ENCODE results near the gene SCAF4.
"Not testable (repeated sequence)": the region's sequence is repeated elsewhere in the genome, so short reads cannot be mapped to it uniquely, and the experiment has no call there.

DNA sequence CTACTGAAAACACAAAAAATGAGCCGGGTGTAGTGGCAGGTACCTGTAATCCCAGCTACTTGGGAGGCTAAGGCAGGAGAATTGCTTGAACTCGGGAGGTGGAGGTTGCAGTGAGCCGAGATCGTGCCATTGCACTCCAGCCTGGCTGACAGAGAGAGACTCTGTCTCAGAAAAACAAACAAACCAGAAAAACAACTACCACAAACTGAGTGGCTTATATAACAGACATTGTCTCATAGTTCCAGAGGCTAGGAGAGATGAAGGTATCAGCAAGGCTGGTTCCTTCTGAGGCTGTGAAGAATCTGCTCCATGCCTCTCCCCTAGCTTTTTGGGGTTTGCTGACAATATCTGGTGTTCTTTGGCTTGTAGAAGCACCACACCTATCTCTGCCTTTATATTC is 80.4 kb downstream of the SCAF4 start:
- TF ChIP-seq, protein P1, sequence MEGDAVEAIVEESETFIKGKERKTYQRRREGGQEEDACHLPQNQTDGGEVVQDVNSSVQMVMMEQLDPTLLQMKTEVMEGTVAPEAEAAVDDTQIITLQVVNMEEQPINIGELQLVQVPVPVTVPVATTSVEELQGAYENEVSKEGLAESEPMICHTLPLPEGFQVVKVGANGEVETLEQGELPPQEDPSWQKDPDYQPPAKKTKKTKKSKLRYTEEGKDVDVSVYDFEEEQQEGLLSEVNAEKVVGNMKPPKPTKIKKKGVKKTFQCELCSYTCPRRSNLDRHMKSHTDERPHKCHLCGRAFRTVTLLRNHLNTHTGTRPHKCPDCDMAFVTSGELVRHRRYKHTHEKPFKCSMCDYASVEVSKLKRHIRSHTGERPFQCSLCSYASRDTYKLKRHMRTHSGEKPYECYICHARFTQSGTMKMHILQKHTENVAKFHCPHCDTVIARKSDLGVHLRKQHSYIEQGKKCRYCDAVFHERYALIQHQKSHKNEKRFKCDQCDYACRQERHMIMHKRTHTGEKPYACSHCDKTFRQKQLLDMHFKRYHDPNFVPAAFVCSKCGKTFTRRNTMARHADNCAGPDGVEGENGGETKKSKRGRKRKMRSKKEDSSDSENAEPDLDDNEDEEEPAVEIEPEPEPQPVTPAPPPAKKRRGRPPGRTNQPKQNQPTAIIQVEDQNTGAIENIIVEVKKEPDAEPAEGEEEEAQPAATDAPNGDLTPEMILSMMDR (IDR thresholded peaks at IDR 0.05), result not testable (repeated sequence)
- not testable (repeated sequence) for TF ChIP-seq EP300 (IDR thresholded peaks at IDR 0.05); POLR2A (IDR thresholded peaks at IDR 0.05; ENCODE audit: low read depth); POLR2AphosphoS5 (IDR thresholded peaks at IDR 0.05)

Measured in esophagus muscularis mucosa (tissue), 4 donors.